ENCODE data around the gene ARCN1.

ARCN1 gene

DNA sequence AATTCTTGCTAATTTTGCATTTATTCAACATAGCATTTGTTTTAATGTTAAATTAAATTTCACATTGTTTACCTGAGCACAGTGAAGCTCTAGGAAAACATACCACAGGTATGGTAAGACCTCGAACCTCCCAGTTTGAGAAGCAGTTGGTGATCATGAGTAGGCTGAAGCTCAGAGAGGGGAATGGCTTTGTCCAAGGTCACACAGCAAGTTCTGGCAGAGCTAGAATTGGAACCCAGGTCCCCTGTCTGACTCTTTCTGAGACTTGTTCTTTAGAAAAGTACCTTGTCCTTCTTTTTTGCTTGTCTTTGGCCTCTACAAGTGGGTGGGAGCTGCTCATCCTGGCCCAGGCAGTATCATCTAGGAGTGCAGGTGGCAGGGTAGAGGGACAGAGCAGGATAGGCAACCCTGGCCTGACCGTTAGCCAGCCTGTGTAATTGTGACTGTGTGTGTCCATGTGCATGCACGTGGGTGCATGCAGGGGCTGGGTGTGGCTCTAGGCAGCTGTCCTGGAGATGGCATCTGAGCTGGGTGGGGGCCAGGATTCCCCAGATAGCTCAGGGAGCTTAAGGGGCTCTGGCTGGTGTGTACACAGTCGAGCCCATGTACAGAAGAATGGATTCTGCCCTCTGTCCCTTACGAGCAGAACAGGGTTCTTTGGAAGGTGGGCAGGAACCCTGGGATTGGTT is 56.8 kb downstream of the ARCN1 start:
- Histone ChIP-seq H3K36me3 (ENCODE audit: control insufficient read depth, insufficient read depth, low read length) (no peaks in the 10 kb centered on the region), H3K4me3 (replicated peaks; ENCODE audit: low read depth, low read length) (no peak overlapping the region), H3K27me3 (replicated peaks; ENCODE audit: control insufficient read depth, insufficient read depth, low read length) (peaks cover 5% of the 10 kb centered on the region)
- no peak for DNase-seq (ENCODE audit: extremely low read depth, insufficient read length)
- TF ChIP-seq, protein P1, sequence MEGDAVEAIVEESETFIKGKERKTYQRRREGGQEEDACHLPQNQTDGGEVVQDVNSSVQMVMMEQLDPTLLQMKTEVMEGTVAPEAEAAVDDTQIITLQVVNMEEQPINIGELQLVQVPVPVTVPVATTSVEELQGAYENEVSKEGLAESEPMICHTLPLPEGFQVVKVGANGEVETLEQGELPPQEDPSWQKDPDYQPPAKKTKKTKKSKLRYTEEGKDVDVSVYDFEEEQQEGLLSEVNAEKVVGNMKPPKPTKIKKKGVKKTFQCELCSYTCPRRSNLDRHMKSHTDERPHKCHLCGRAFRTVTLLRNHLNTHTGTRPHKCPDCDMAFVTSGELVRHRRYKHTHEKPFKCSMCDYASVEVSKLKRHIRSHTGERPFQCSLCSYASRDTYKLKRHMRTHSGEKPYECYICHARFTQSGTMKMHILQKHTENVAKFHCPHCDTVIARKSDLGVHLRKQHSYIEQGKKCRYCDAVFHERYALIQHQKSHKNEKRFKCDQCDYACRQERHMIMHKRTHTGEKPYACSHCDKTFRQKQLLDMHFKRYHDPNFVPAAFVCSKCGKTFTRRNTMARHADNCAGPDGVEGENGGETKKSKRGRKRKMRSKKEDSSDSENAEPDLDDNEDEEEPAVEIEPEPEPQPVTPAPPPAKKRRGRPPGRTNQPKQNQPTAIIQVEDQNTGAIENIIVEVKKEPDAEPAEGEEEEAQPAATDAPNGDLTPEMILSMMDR (IDR thresholded peaks at IDR 0.05; ENCODE audit: insufficient read depth, low read length, poor library complexity, severe bottlenecking), result no peak

DNA sequence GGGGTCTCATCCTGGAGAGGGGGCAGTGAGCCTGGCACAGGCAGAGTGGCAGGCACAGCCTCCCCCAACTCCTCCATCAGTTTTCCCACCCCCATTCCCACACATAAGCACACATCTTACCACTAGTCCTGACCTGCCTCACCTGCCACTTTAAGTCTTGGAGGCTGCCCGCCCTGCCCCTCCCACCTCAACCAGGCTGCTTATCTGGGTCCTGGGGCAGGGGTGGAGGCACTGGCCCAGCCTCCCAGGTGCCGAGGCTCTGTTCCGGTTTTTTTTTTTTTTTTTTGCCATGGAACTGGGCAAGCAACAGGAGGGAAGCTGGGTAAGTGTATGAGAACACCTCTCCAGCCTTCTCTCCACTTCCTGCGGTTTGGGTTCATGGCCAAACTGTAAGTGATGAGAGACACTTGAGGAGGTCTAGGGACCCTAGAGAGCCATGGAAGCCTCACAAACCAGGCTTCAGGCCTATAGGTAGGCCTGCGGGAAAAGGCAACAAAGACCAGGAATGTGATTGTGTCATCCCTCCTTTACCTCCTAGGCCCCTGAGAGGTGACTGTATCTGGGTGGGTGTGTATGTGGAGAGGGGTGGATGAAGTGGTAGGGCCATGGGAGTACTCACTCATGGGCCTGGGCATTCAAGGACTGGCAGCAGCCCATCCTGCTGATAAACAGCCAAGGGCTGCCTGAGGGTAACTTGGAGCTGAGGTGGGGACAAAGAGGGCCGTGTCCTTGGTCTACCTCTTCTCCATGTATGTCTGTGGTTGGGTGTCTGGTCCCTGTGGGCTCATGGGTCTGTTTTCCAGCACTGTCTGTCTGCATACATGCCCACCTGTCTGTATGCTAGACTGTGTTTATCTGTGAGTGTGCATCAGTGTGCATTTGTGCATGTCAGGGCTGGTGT is 57.8 kb downstream of the ARCN1 start:
- Histone ChIP-seq H3K27me3 (replicated peaks; ENCODE audit: control insufficient read depth, insufficient read depth, low read length) (peaks cover 7% of the 10 kb centered on the region), H3K4me3 (replicated peaks; ENCODE audit: low read depth, low read length) (no peak overlapping the region), H3K36me3 (ENCODE audit: control insufficient read depth, insufficient read depth, low read length) (no peaks in the 10 kb centered on the region)
- TF ChIP-seq, protein P1 (IDR thresholded peaks at IDR 0.05; ENCODE audit: insufficient read depth, low read length, poor library complexity, severe bottlenecking), result no peak
- no peak for DNase-seq (ENCODE audit: extremely low read depth, insufficient read length)

DNA sequence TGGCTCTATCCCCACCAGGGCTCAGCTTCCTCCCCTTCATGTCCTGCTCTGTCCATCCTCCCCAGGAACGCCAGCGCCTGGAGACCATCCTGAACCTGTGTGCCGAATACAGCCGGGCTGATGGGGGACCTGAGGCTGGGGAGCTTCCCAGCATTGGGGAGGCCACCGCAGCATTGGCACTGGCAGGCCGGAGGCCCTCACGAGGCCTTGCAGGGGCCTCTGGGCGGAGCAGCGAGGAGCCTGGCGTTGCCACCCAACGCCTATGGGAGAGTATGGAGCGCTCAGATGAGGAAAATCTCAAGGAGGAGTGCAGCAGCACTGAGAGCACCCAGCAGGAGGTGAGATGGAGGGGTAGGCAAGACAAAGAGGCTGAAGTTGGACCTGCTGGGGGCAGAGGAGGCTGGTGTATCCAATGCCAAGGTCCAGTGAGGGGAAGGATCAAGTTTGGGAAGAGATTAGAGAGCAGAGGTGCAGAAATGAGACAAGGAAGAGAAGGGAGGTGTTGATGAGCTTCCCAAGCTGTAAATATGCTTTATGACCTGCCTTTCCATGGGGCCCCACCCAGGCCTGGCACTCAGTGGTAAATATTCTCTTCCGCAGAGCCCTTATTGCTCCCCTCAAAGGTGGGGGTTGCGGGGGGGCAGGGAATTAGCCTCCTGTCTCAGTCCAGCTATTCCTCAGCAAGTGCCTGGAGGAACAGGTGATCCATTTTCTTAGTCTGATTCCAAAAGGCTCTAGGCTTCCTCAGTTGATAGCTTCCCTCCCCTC is 59.1 kb downstream of the ARCN1 start:
- no peaks in the 10 kb centered on the region for H3K36me3 ChIP-seq (ENCODE audit: control insufficient read depth, insufficient read depth, low read length)
- H3K4me3 ChIP-seq (replicated peaks; ENCODE audit: low read depth, low read length), result no peak overlapping the region
- TF ChIP-seq, protein P1 (IDR thresholded peaks at IDR 0.05; ENCODE audit: insufficient read depth, low read length, poor library complexity, severe bottlenecking), result no peak
- peaks cover 5% of the 10 kb centered on the region for H3K27me3 ChIP-seq (replicated peaks; ENCODE audit: control insufficient read depth, insufficient read depth, low read length)
- DNase-seq (ENCODE audit: extremely low read depth, insufficient read length), result no peak

DNA sequence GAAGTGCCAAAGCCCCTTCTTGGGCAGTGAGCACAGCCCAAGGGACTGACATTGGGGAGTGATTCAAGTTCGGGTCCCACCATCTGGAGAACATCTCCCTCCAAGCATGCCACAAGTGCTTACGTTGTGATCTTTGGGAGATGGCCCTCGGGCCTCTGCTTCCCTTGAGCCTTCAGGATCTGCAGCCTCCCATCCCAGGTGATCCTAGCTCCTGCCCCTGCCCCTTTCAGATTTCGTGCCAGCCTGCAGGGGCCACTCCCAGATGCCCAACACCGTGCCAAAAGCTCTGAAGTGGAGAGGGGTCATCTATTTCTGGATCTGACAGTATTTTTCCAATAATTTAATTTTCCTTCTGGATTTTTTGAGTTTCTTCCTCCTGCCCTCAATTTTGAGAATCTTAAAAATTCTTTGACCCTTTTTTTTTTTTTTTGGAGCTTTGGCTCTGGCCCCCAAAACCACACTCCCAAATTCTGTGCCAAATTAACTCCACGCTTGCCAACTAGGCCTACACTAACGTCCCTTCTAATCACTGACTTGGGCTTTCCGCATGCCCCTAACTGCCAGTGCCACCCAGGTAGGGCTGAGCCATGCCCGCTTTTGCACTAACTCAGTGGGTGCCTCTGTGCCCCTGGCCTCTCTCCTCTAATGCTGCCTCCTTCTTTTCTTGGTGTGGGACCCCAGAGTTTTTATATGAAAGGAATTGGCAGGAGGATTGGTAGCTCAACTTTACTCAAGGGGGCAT is 60.5 kb downstream of the ARCN1 start:
- DNase-seq (ENCODE audit: extremely low read depth, insufficient read length), result no peak
- H3K27me3 ChIP-seq (replicated peaks; ENCODE audit: control insufficient read depth, insufficient read depth, low read length), result peaks cover 5% of the 10 kb centered on the region
- H3K36me3 ChIP-seq (ENCODE audit: control insufficient read depth, insufficient read depth, low read length), result no peaks in the 10 kb centered on the region
- no peak overlapping the region for H3K4me3 ChIP-seq (replicated peaks; ENCODE audit: low read depth, low read length)
- TF ChIP-seq, protein P1 (IDR thresholded peaks at IDR 0.05; ENCODE audit: insufficient read depth, low read length, poor library complexity, severe bottlenecking), result no peak

DNA sequence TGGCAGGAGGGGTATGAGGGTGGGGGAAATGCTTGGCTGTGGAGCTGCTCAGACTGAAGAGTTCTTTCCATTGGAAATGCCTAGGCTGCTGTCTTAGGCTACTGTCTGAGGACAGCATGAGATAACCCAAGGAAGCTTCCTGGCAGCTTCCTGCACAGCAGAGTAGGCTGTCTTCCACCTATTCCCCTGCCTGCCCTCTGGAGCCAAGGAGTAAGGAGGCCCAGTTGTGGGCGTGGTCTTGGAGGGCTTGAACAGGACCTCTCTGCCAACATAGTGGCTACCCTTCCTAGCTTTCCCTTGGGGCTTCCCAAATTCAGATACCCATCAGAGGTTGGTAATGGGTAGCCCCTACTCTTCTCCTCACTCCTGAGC is 61.1 kb downstream of the ARCN1 start:
- Histone ChIP-seq H3K36me3 (ENCODE audit: control insufficient read depth, insufficient read depth, low read length) (no peaks in the 10 kb centered on the region), H3K4me3 (replicated peaks; ENCODE audit: low read depth, low read length) (no peak overlapping the region), H3K27me3 (replicated peaks; ENCODE audit: control insufficient read depth, insufficient read depth, low read length) (peaks cover 5% of the 10 kb centered on the region)
- TF ChIP-seq, protein P1 (IDR thresholded peaks at IDR 0.05; ENCODE audit: insufficient read depth, low read length, poor library complexity, severe bottlenecking), result no peak
- no peak for DNase-seq (ENCODE audit: extremely low read depth, insufficient read length)

All from GM06990 (cell line).